Glomerular visceral epithelial cell (primary cell): ENCODE measurements around the gene PCDHA13.
"Not testable (repeated sequence)": the region's sequence is repeated elsewhere in the genome, so short reads cannot be mapped to it uniquely, and the experiment has no call there.

Experiments
- DNase-seq: peaks from one replicate; pipeline ENCODE4 v3.0.0-alpha.2; 2016; ENCODE audit errors: extremely low spot score

The PCDHA13 gene

GRCh38 chr5:140868721-140869554 lies 13.0 kb upstream of the PCDHA13 start, which contains the start of gene PCDHA11:
PCDHA11 (plus strand) TSS chr5:140868957; CDS start chr5:140869104, 147 bp downstream.
- peak; percentile 27 for DNase-seq

GRCh38 chr5:140869555-140869886 lies 12.4 kb upstream of the PCDHA13 start:
- no peak for DNase-seq

GRCh38 chr5:140870221-140871201 lies 11.4 kb upstream of the PCDHA13 start:
- DNase-seq = no peak

GRCh38 chr5:140875085-140876065 lies 6.5 kb upstream of the PCDHA13 start, which contains the start of gene PCDHA12:
PCDHA12 (plus strand) TSS chr5:140875308; CDS start chr5:140875473, 165 bp downstream.
- DNase-seq = no peak

- DNase-seq = not testable (repeated sequence)
These were observed 5.2 kb upstream of the PCDHA13 start for GRCh38 chr5:140876541-140877261.

GRCh38 chr5:140877262-140877581 lies 4.7 kb upstream of the PCDHA13 start:
- DNase-seq = no peak

GRCh38 chr5:140882591-140882899 lies 621 bp downstream of the PCDHA13 start:
- no peak for DNase-seq

GRCh38 chr5:140883373-140883772 lies 1.4 kb downstream of the PCDHA13 start:
- no peak for DNase-seq

GRCh38 chr5:140883927-140884697 lies 2.2 kb downstream of the PCDHA13 start:
- DNase-seq = no peak

- no peak for DNase-seq
These were observed 34.4 kb downstream of the PCDHA13 start for GRCh38 chr5:140916325-140916724.

- DNase-seq = no peak
These were observed 41.7 kb downstream of the PCDHA13 start for GRCh38 chr5:140923601-140924000.

GRCh38 chr5:140925806-140926442 lies 44.0 kb downstream of the PCDHA13 start, which contains the start of gene PCDHAC1:
PCDHAC1 (plus strand) TSS chr5:140926299; CDS start chr5:140926893, 594 bp downstream.
- peak; percentile 12 for DNase-seq

- DNase-seq = peak; percentile 44
These were observed 44.7 kb downstream of the PCDHA13 start for GRCh38 chr5:140926443-140927227.

GRCh38 chr5:140927228-140927573 lies 45.3 kb downstream of the PCDHA13 start:
- no peak for DNase-seq
